BE2C (cell line): ENCODE results near the gene HEATR3.

Source experiments
- DNase-seq: peaks from one replicate; pipeline ENCODE4 v3.0.0-alpha.2; 2020
- H3K27me3 ChIP-seq: fragments of 250-450 bp; sonication (Bioruptor Pico); 2 replicates; pipeline ENCODE4 v1.5.1; 2020; ENCODE audit warnings: mild to moderate bottlenecking
- H3K36me3 ChIP-seq: fragments of 250-450 bp; sonication (Bioruptor Pico); 2 replicates; pipeline ENCODE4 v1.5.1; 2020; ENCODE audit warnings: mild to moderate bottlenecking
- H3K4me1 ChIP-seq: fragments of 250-450 bp; sonication (Bioruptor Pico); 2 replicates; pipeline ENCODE4 v1.5.1; 2020
- H3K4me3 ChIP-seq: 2 replicates; pipeline ENCODE4 v1.5.1; 2011; ENCODE audit warnings: low read depth, low read length
- H3K9me3 ChIP-seq: fragments of 250-450 bp; sonication (Bioruptor Pico); 2 replicates; pipeline ENCODE4 v1.5.1; 2020
- CTCF ChIP-seq: IDR thresholded peaks from 2 replicates; pipeline ENCODE4 v1.5.1; 2012; ENCODE audit warnings: mild to moderate bottlenecking, low read depth, low read length

HEATR3 gene

DNA sequence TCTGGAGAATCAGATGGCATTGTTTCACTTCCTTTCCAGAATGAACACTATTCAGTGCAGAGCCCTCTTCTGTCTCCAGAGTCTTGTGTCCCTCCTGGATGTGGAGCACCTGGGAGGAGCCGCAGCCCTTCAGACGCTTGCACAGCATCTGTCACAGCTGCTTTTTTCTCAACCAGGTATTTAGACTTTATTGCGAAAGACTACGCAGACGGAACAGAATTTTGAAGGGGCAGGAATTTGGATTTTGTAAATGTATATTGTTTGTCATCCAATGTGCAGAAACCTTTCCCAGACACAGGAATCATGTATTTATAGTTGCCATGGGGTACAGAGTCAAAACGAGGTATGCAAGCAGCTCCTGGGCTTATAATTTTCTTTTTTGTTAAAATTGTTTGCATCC lies 20.4 kb downstream of the HEATR3 start:
- DNase-seq = no peak
- H3K9me3 ChIP-seq = no peaks in the 10 kb centered on the region
- no peak for TF ChIP-seq CTCF
- no peaks in the 10 kb centered on the region for H3K4me1 ChIP-seq
- H3K4me3 ChIP-seq = no peak overlapping the region
- H3K36me3 ChIP-seq = peaks cover 60% of the 10 kb centered on the region
- no peaks in the 10 kb centered on the region for H3K27me3 ChIP-seq

GRCh38 chr16:50088302-50088701 lies 22.5 kb downstream of the HEATR3 start:
- no peak for DNase-seq
- Histone ChIP-seq H3K36me3 (peaks cover 50% of the 10 kb centered on the region), H3K4me1 (no peaks in the 10 kb centered on the region), H3K27me3 (no peaks in the 10 kb centered on the region), H3K9me3 (no peaks in the 10 kb centered on the region), H3K4me3 (no peak overlapping the region)
- no peak for TF ChIP-seq CTCF

GRCh38 chr16:50092891-50093290 lies 27.1 kb downstream of the HEATR3 start:
- DNase-seq = no peak
- TF ChIP-seq CTCF = no peak
- Histone ChIP-seq H3K4me3 (no peak overlapping the region), H3K36me3 (peaks cover 24% of the 10 kb centered on the region), H3K27me3 (no peaks in the 10 kb centered on the region), H3K4me1 (no peaks in the 10 kb centered on the region), H3K9me3 (no peaks in the 10 kb centered on the region)

GRCh38 chr16:50093607-50094539 lies 28.1 kb downstream of the HEATR3 start:
- H3K36me3 ChIP-seq = peaks cover 18% of the 10 kb centered on the region

GRCh38 chr16:50096791-50097190 lies 31.0 kb downstream of the HEATR3 start:
- Histone ChIP-seq H3K27me3 (no peaks in the 10 kb centered on the region), H3K9me3 (no peaks in the 10 kb centered on the region), H3K4me1 (no peaks in the 10 kb centered on the region), H3K36me3 (peaks cover 36% of the 10 kb centered on the region), H3K4me3 (no peak overlapping the region)
- TF ChIP-seq CTCF = no peak
- DNase-seq = no peak

More at GRCh38 chr16:50093607-50094539, 28.1 kb downstream of the HEATR3 start:
- Histone ChIP-seq H3K4me1 (no peaks in the 10 kb centered on the region), H3K27me3 (no peaks in the 10 kb centered on the region), H3K9me3 (no peaks in the 10 kb centered on the region), H3K4me3 (no peak overlapping the region)
- no peak for TF ChIP-seq CTCF
- no peak for DNase-seq

GRCh38 chr16:50099957-50100648 lies 34.3 kb downstream of the HEATR3 start:
- DNase-seq = no peak
- TF ChIP-seq CTCF = no peak
- Histone ChIP-seq H3K9me3 (no peaks in the 10 kb centered on the region), H3K4me3 (no peak overlapping the region), H3K4me1 (no peaks in the 10 kb centered on the region), H3K36me3 (peaks cover 53% of the 10 kb centered on the region), H3K27me3 (no peaks in the 10 kb centered on the region)
